PC-3 (cell line): ENCODE results near the gene ISG20L2. TPM values are rescaled to one million over a fixed set of nuclear protein-coding genes. Genes with fewer than 3 reads are reported as not detected.
A peak's percentile ranks its signal among the peaks of the same experiment; 100 is the strongest.

Source experiments
- ATAC-seq: fragments of 200-7000 bp; cut with Tn5 transposase; 2 replicates; pipeline ENCODE4 v1.9.1; 2020; ENCODE audit warnings: mild to moderate bottlenecking, moderate library complexity
- BruUV-seq: library from RNA; stranded (reverse); fragments of 400-500 nt; replicated peaks from 2 replicates; lab custom pipeline; 2021; lab: Mats Ljungman, UMichigan
- CTCF ChIA-PET: fragments of 300-600 bp; sonication (Branson Sonifier 250); formaldehyde crosslinking; loops from one replicate; lab custom pipeline; 2022; ENCODE audit warnings: antibody characterized with exemption; lab: Charles Lee
- POLR2A ChIA-PET: fragments of 300-600 bp; sonication (Branson Sonifier 250); formaldehyde crosslinking; loops from one replicate; lab custom pipeline; 2022; ENCODE audit warnings: antibody characterized with exemption; ENCODE audit not compliant: unreplicated experiment; lab: Charles Lee
- DNase-seq: peaks from one replicate; pipeline ENCODE4 v3.0.0-alpha.2; 2015
- H2AFZ ChIP-seq: fragments of 300-600 bp; sonication (generic); 2 replicates; pipeline ENCODE4 v1.6.0; 2016; ENCODE audit warnings: antibody characterized with exemption, low read length
- H3F3A ChIP-seq: fragments of 300-600 bp; sonication (generic); one replicate; pipeline ENCODE4 v1.6.0; 2017; ENCODE audit warnings: antibody characterized with exemption, low read length, control low read depth, mild to moderate bottlenecking; ENCODE audit not compliant: unreplicated experiment
- H3K27ac ChIP-seq: fragments of 300-600 bp; sonication (generic); 2 replicates; pipeline ENCODE4 v1.5.1; 2016; ENCODE audit warnings: mild to moderate bottlenecking, low read length
- H3K27me3 ChIP-seq: fragments of 300-600 bp; sonication (generic); 2 replicates; pipeline ENCODE4 v1.6.1; 2016; ENCODE audit warnings: low read length, mixed read lengths
- H3K36me3 ChIP-seq: fragments of 300-600 bp; sonication (generic); 2 replicates; pipeline ENCODE4 v1.6.1; 2016; ENCODE audit warnings: low read depth, mixed run types, low read length, mixed read lengths
- H3K4me1 ChIP-seq: fragments of 300-600 bp; sonication (generic); 2 replicates; pipeline ENCODE4 v1.5.1; 2016; ENCODE audit warnings: low read length; ENCODE audit not compliant: insufficient read depth
- H3K4me2 ChIP-seq: fragments of 300-600 bp; sonication (generic); 2 replicates; pipeline ENCODE4 v1.6.0; 2016; ENCODE audit warnings: low read length
- H3K4me3 ChIP-seq: fragments of 300-600 bp; sonication (generic); 2 replicates; pipeline ENCODE4 v1.5.1; 2016; ENCODE audit warnings: mild to moderate bottlenecking, low read length, mixed read lengths
- H3K79me2 ChIP-seq: fragments of 300-600 bp; sonication (generic); 2 replicates; pipeline ENCODE4 v1.6.1; 2017; ENCODE audit warnings: low read length, mixed read lengths
- H3K9ac ChIP-seq: fragments of 300-600 bp; sonication (generic); 2 replicates; pipeline ENCODE4 v1.6.0; 2016; ENCODE audit warnings: mild to moderate bottlenecking, low read length
- H3K9me2 ChIP-seq: fragments of 300-600 bp; sonication (generic); replicated peaks from 2 replicates; pipeline ENCODE4 v1.6.1; 2016; ENCODE audit warnings: mixed run types, low read length, mixed read lengths
- H3K9me3 ChIP-seq: fragments of 300-600 bp; sonication (generic); 2 replicates; pipeline ENCODE4 v1.6.1; 2016; ENCODE audit warnings: low read length, mixed read lengths
- H4K20me1 ChIP-seq: fragments of 300-600 bp; sonication (generic); 2 replicates; pipeline ENCODE4 v1.6.1; 2016; ENCODE audit warnings: low read length, mixed read lengths
- CTCF ChIP-seq: fragments of 300-600 bp; sonication (generic); conservative IDR thresholded peaks from 2 replicates; pipeline ENCODE4 v1.5.1; 2017; ENCODE audit warnings: antibody characterized with exemption, low read depth, mild to moderate bottlenecking, low read length
- EZH2 ChIP-seq: fragments of 300-600 bp; sonication (generic); IDR thresholded peaks from one replicate; pipeline ENCODE4 v1.6.1; 2017; ENCODE audit warnings: antibody characterized with exemption, mild to moderate bottlenecking, low read length; ENCODE audit not compliant: unreplicated experiment
- EZH2phosphoT487 ChIP-seq: fragments of 300-600 bp; sonication (generic); IDR thresholded peaks from 2 replicates; pipeline ENCODE4 v1.6.1; 2018; ENCODE audit warnings: mild to moderate bottlenecking, antibody characterized with exemption, low read length, borderline replicate concordance
- intact Hi-C: fragments of 100-400 bp; cut with micrococcal nuclease; formaldehyde crosslinking; loops from 2 replicates; pipeline ENCODE4 v1.9.0; 2023
- total RNA-seq: library from RNA; depleted of rRNA; stranded (reverse); fragments of >200 nt; gene quantifications from 2 replicates; pipeline ENCODE4 v1.2.3, GENCODE V29; 2014

ISG20L2 gene
- total RNA-seq, 1 experiment from 2014 or later = 39.2 TPM

GRCh38 chr1:156703741-156704140 is 24.8 kb downstream of the ISG20L2 start:
- POLR2A ChIA-PET = no interaction called here
- peaks cover 42% of the 10 kb centered on the region for H3K4me1 ChIP-seq
- intact Hi-C loops = no loop called here
- no peak overlapping the region for H2AFZ ChIP-seq
- H3K36me3 ChIP-seq = no peaks in the 10 kb centered on the region; the same call in 1 of the 2 replicates
- peak overlapping the region; percentile 98 for H3K4me2 ChIP-seq
- H3K79me2 ChIP-seq = peaks cover 17% of the 10 kb centered on the region
- TF ChIP-seq EZH2 (no peak), EZH2phosphoT487 (no peak), CTCF (no peak)
- peak overlapping the region; percentile 63; the same call in 1 of the 2 replicates for H3K9ac ChIP-seq
- H3K9me2 ChIP-seq = no peaks in the 10 kb centered on the region
- no peaks in the 10 kb centered on the region for H4K20me1 ChIP-seq
- BruUV-seq = no TSS peak
- H3K27me3 ChIP-seq = no peaks in the 10 kb centered on the region
- no peaks in the 10 kb centered on the region for H3K9me3 ChIP-seq
- DNase-seq (no peak), ATAC-seq (no peak)
- peak overlapping the region; percentile 71; the same call in 1 of the 2 replicates for H3K4me3 ChIP-seq
- CTCF ChIA-PET = interaction anchor here (2.0 kb wide), 1 partner anchor 14 kb away, joined by 13 read pairs; no protein-coding TSS in a partner anchor
- no peak overlapping the region for H3K27ac ChIP-seq
- H3F3A ChIP-seq = no peaks in the 10 kb centered on the region

GRCh38 chr1:156703336-156703735 is 25.2 kb downstream of the ISG20L2 start:
- no peaks in the 10 kb centered on the region for H3F3A ChIP-seq
- no TSS peak for BruUV-seq
- peaks cover 17% of the 10 kb centered on the region for H3K79me2 ChIP-seq
- H4K20me1 ChIP-seq = no peaks in the 10 kb centered on the region
- H3K4me3 ChIP-seq = peak overlapping the region; percentile 71; the same call in 1 of the 2 replicates
- no peaks in the 10 kb centered on the region for H3K27me3 ChIP-seq
- no peaks in the 10 kb centered on the region; the same call in 1 of the 2 replicates for H3K36me3 ChIP-seq
- no peak for TF ChIP-seq EZH2
- TF ChIP-seq CTCF = no peak
- no peak for TF ChIP-seq EZH2phosphoT487
- peaks cover 42% of the 10 kb centered on the region for H3K4me1 ChIP-seq
- CTCF ChIA-PET = interaction anchor here (2.0 kb wide), 1 partner anchor 14 kb away, joined by 13 read pairs; no protein-coding TSS in a partner anchor
- H3K27ac ChIP-seq = no peak overlapping the region
- H3K9me3 ChIP-seq = no peaks in the 10 kb centered on the region
- POLR2A ChIA-PET = no interaction called here
- DNase-seq (no peak), ATAC-seq (no peak)
- no peaks in the 10 kb centered on the region for H3K9me2 ChIP-seq
- no peak overlapping the region for H2AFZ ChIP-seq
- peak overlapping the region; percentile 98 for H3K4me2 ChIP-seq
- intact Hi-C loops = no loop called here
- H3K9ac ChIP-seq = 0 out of 2 replicates have a peak overlapping the region, but pooled peaks have one; percentile 63
